Gastrocnemius medialis (tissue), 4 donors: Measurements from ENCODE around the gene ITPRIP. TPM values are rescaled to one million over a fixed set of nuclear protein-coding genes. Genes with fewer than 3 reads are reported as not detected.

Source experiments
- ATAC-seq, 2 donors: fragments of 150-250 bp; one replicate each; pipeline ENCODE4 v1.9.1; 2016
- DNase-seq, 2 donors: peaks; one replicate each; pipeline ENCODE4 v3.0.0-alpha.2; 2019
- H3K27ac ChIP-seq, 4 donors: fragments of 200-600 bp; sonication (generic); 1 replicate in 1 of 4; 2 replicates in 3 of 4; pipeline ENCODE4 v1.5.1; 2016 to 2018; ENCODE audit warnings: mild to moderate bottlenecking in 2 of 4, moderate library complexity in 1 of 4
- H3K27me3 ChIP-seq, 3 donors: fragments of 200-600 bp; sonication (generic) in 2 of 3; 1 replicate in 1 of 3; 2 replicates in 2 of 3; pipeline versions ENCODE4 v1.5.1 to v1.6.0; 2016 to 2019; ENCODE audit warnings: mild to moderate bottlenecking in 1 of 3, moderate library complexity in 1 of 3
- H3K36me3 ChIP-seq, 2 donors: fragments of 200-600 bp; sonication (generic) in 1 of 2; one replicate each; pipeline ENCODE4 v1.5.1; 2017 to 2018
- H3K4me1 ChIP-seq, 2 donors: fragments of 200-600 bp; sonication (generic) in 1 of 2; one replicate each; pipeline ENCODE4 v1.5.1; 2016 to 2017; ENCODE audit warnings: mild to moderate bottlenecking in 2 of 2
- H3K4me3 ChIP-seq, 4 donors: fragments of 200-600 bp; sonication (generic) in 3 of 4; 1 replicate in 1 of 4; 2 replicates in 3 of 4; pipeline ENCODE4 v1.5.1; 2016 to 2019; ENCODE audit warnings: mild to moderate bottlenecking in 2 of 4
- H3K9me3 ChIP-seq, 3 donors: fragments of 200-600 bp; sonication (generic) in 2 of 3; 1 replicate in 1 of 3; 2 replicates in 2 of 3; pipeline ENCODE4 v1.5.1; 2016 to 2019
- CTCF ChIP-seq, 5 experiments: fragments of 450-650 bp in 3 of 5; fragments of 200-600 bp in 2 of 5; sonication (generic) in 2 of 5; IDR thresholded peaks in 4 of 5; conservative IDR thresholded peaks in 1 of 5; 1 replicate in 4 of 5; 2 replicates in 1 of 5; pipeline ENCODE4 v1.5.1; 2016 to 2019; ENCODE audit warnings: antibody characterized with exemption in 5 of 5, mild to moderate bottlenecking in 3 of 5, moderate library complexity in 3 of 5
- POLR2A ChIP-seq, 2 donors: fragments of 450-650 bp; IDR thresholded peaks; one replicate each; pipeline ENCODE4 v1.6.1; 2017; ENCODE audit warnings: antibody characterized with exemption in 2 of 2, mild to moderate bottlenecking in 2 of 2, moderate library complexity in 2 of 2
- in situ Hi-C, 4 donors: fragments of 200-750 bp; cut with MboI; loops; one replicate each; pipeline versions ENCODE4 v1.15.0 to v1.8.0; 2017; ENCODE audit warnings: low sequenced_read_pairs in 4 of 4
- intact Hi-C: fragments of 100-400 bp; cut with DNase I; formaldehyde crosslinking; loops from one replicate; pipeline ENCODE4 v1.15.1; 2023; ENCODE audit warnings: low total_unique reads
- total RNA-seq, 4 donors: library from RNA; depleted of rRNA; stranded (reverse); fragments of >200 nt; gene quantifications; one replicate each; pipeline versions ENCODE4 v1.1.0 to v1.2.3, GENCODE V29; 2016

Gene ITPRIP
- total RNA-seq, 4 donors from 2014 or later = 5.0 to 19.9 (median 7.9) TPM

GRCh38 chr10:104296687-104297436, 41.4 kb downstream of the ITPRIP start:
- no peak overlapping the region for H3K27ac ChIP-seq
- ATAC-seq (no peak), DNase-seq (no peak)
- in situ Hi-C loops = loop anchor here in 1 of 4 donors (5.0 kb wide), 1 partner anchor 50 kb away; no protein-coding TSS in a partner anchor
- H3K27me3 ChIP-seq = no peaks in the 10 kb centered on the region
- no peaks in the 10 kb centered on the region for H3K36me3 ChIP-seq
- H3K4me1 ChIP-seq = peaks cover 20 to 23% of the 10 kb centered on the region in 2 donors
- TF ChIP-seq POLR2A (IDR thresholded peaks at IDR 0.05) (no peak), CTCF (IDR thresholded peaks at IDR 0.05 in 4 of 5, conservative IDR thresholded peaks at IDR 0.05 in 1 of 5) (no peak)
- no peaks in the 10 kb centered on the region for H3K9me3 ChIP-seq
- intact Hi-C loops = no loop called here
- H3K4me3 ChIP-seq = no peak overlapping the region

- TF ChIP-seq CTCF (IDR thresholded peaks at IDR 0.05 in 4 of 5, conservative IDR thresholded peaks at IDR 0.05 in 1 of 5) (no peak), POLR2A (IDR thresholded peaks at IDR 0.05) (no peak)
- intact Hi-C loops = no loop called here
- ATAC-seq = no peak
- in situ Hi-C loops = loop anchor here in 1 of 4 donors (5.0 kb wide), 1 partner anchor 53 kb away; no protein-coding TSS in a partner anchor
- H3K27me3 ChIP-seq = no peaks in the 10 kb centered on the region
- no peak for DNase-seq
- H3K36me3 ChIP-seq = no peaks in the 10 kb centered on the region
- H3K9me3 ChIP-seq = no peaks in the 10 kb centered on the region
- no peak overlapping the region for H3K27ac ChIP-seq
- H3K4me1 ChIP-seq = no peaks in the 10 kb centered on the region
- no peak overlapping the region for H3K4me3 ChIP-seq
Measured at GRCh38 chr10:104293781-104294321, 44.4 kb downstream of the ITPRIP start.

- no peak for DNase-seq
- Histone ChIP-seq H3K27me3 (no peaks in the 10 kb centered on the region), H3K4me1 (no peaks in the 10 kb centered on the region), H3K36me3 (no peaks in the 10 kb centered on the region), H3K27ac (no peak overlapping the region), H3K9me3 (no peaks in the 10 kb centered on the region), H3K4me3 (no peak overlapping the region)
- in situ Hi-C loops = loop anchor here in 1 of 4 donors (5.0 kb wide), 1 partner anchor 54 kb away; no protein-coding TSS in a partner anchor
- intact Hi-C loops = no loop called here
- no peak for ATAC-seq
- TF ChIP-seq POLR2A (IDR thresholded peaks at IDR 0.05) (no peak), CTCF (IDR thresholded peaks at IDR 0.05 in 4 of 5, conservative IDR thresholded peaks at IDR 0.05 in 1 of 5) (no peak)
Measured at GRCh38 chr10:104293011-104293410, 45.3 kb downstream of the ITPRIP start.

DNA sequence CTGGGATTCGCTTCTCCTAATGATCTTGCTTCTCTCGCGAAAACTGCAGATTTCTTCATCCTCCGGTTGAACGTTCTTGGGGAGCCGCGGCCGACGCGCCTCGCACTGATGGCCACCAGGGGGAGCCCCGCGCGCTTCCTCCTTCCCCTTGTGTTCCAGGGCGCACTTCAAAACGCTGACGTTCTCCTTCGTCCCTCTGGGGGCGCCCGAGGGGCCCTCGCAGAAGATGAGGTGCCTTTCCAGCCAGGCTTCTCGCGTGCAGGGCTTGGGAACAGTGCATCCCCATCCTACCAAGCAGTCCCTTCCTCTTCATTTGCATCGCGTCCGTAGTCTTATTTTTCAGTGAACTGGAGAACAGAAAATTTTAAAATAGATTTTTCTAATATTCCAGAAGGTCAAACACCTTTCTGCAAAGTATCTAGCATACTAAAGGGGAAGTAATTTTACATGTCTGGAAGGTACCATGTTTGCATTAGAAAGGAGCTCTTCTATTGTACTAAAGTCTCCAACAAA, 46.8 kb downstream of the ITPRIP start:
- ATAC-seq (peak; percentile 93 to 98), DNase-seq (peak; percentile 73 to 80)
- no peaks in the 10 kb centered on the region for H3K4me1 ChIP-seq
- H3K36me3 ChIP-seq = no peaks in the 10 kb centered on the region
- H3K9me3 ChIP-seq = no peaks in the 10 kb centered on the region
- TF ChIP-seq CTCF (IDR thresholded peaks at IDR 0.05 in 4 of 5, conservative IDR thresholded peaks at IDR 0.05 in 1 of 5) = peak; percentile 98 to 100 (median 99)
- no peak for TF ChIP-seq POLR2A (IDR thresholded peaks at IDR 0.05)
- intact Hi-C loops (loop anchor here (1.0 kb wide), 2 partner anchors 9 to 59 kb away; no protein-coding TSS in a partner anchor), in situ Hi-C loops (loop anchor here in 1 of 4 donors (5.0 kb wide), 1 partner anchor 56 kb away; no protein-coding TSS in a partner anchor)
- no peak overlapping the region for H3K27ac ChIP-seq
- H3K27me3 ChIP-seq = no peaks in the 10 kb centered on the region
- H3K4me3 ChIP-seq = no peak overlapping the region
